Measurements from ENCODE around the gene AK8.

AK8 gene

DNA sequence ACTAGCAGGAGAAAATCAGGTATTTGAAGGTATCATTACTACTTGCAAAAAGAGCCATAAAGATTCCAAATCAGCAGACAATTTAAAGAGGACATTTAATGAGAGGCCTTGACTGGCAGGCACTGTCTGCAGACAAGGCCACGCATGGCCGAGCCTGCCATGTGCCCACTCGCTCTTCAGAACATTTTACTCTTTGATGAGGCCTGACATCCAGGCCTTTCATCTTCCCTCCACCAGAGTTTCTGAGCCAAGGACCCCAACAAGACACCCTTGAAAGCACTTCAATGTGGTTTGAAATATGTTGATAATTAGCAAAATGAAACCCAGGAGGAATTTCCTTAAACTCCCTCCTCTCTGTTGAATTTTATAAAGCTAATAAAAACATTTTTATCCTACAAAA is 16.4 kb downstream of the AK8 start:
- Histone ChIP-seq H2AFZ (ENCODE audit: low read depth) (no peak overlapping the region), H3K36me3 (ENCODE audit: insufficient read depth) (no peaks in the 10 kb centered on the region), H3K4me1 (ENCODE audit: low read depth, poor library complexity, severe bottlenecking) (no peaks in the 10 kb centered on the region), H3K4me2 (no peak overlapping the region), H3K4me3 (IDR thresholded peaks at IDR 0.05; ENCODE audit: insufficient read depth, low read depth, low read length) (no peak overlapping the region), H3K79me2 (ENCODE audit: insufficient read depth, low read depth) (no peaks in the 10 kb centered on the region), H4K20me1 (ENCODE audit: insufficient read depth) (no peaks in the 10 kb centered on the region), H3K27ac (no peak overlapping the region), H3K27me3 (ENCODE audit: insufficient read depth, low read depth) (peaks cover 37% of the 10 kb centered on the region), H3K9ac (no peak overlapping the region)
- TF ChIP-seq, protein P1, sequence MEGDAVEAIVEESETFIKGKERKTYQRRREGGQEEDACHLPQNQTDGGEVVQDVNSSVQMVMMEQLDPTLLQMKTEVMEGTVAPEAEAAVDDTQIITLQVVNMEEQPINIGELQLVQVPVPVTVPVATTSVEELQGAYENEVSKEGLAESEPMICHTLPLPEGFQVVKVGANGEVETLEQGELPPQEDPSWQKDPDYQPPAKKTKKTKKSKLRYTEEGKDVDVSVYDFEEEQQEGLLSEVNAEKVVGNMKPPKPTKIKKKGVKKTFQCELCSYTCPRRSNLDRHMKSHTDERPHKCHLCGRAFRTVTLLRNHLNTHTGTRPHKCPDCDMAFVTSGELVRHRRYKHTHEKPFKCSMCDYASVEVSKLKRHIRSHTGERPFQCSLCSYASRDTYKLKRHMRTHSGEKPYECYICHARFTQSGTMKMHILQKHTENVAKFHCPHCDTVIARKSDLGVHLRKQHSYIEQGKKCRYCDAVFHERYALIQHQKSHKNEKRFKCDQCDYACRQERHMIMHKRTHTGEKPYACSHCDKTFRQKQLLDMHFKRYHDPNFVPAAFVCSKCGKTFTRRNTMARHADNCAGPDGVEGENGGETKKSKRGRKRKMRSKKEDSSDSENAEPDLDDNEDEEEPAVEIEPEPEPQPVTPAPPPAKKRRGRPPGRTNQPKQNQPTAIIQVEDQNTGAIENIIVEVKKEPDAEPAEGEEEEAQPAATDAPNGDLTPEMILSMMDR (conservative IDR thresholded peaks at IDR 0.05; ENCODE audit: low read depth, low read length): no peak

GRCh38 chr9:132858751-132859150 is 19.3 kb downstream of the AK8 start:
- no peaks in the 10 kb centered on the region for H3K36me3 ChIP-seq (ENCODE audit: insufficient read depth)
- H3K4me3 ChIP-seq (IDR thresholded peaks at IDR 0.05; ENCODE audit: insufficient read depth, low read depth, low read length): no peak overlapping the region
- H3K4me1 ChIP-seq (ENCODE audit: low read depth, poor library complexity, severe bottlenecking): no peaks in the 10 kb centered on the region
- H4K20me1 ChIP-seq (ENCODE audit: insufficient read depth): no peaks in the 10 kb centered on the region
- H3K9ac ChIP-seq: no peak overlapping the region
- no peak overlapping the region for H2AFZ ChIP-seq (ENCODE audit: low read depth)
- peaks cover 60% of the 10 kb centered on the region for H3K27me3 ChIP-seq (ENCODE audit: insufficient read depth, low read depth)
- H3K79me2 ChIP-seq (ENCODE audit: insufficient read depth, low read depth): no peaks in the 10 kb centered on the region
- TF ChIP-seq, protein P1 (conservative IDR thresholded peaks at IDR 0.05; ENCODE audit: low read depth, low read length): no peak
- no peak overlapping the region for H3K4me2 ChIP-seq
- H3K27ac ChIP-seq: no peak overlapping the region

DNA sequence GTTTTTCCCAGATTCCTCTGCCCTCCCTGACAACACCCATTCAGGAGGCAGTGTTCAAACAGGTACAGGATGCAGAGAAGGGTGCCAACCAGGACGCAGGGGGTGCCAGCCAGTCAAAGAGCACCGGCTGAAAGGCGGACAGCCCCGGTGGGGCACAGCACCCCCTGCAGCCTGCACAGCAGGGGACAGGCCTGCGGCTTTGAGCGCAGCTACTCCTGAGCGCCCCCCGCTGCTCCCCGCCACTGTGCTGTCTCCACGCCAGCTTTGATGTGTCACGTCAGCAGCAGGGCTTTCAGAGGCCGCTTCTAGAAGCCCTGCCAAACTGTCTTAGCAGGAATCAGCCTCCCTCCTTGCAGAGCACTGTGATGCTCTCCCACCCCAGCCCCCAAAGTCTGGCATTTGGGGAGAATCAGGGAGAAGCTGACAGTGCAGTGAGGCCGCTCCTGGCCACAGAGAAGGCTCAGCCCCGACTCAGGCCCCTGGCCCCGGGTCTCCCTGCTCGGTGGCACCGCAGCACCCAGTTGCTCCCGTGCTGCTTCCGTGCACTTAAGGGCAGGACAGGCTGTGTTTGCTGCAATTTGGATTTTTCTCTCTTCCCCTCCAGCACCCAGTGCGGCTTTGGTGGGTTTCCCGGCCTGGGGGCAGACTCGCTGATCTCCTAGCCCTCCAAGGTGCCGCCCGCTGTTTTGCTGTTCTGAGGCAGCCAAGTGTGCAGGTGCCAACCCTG is 20.3 kb downstream of the AK8 start:
- Histone ChIP-seq H3K79me2 (ENCODE audit: insufficient read depth, low read depth) (no peaks in the 10 kb centered on the region), H3K4me1 (ENCODE audit: low read depth, poor library complexity, severe bottlenecking) (no peaks in the 10 kb centered on the region), H3K27ac (no peak overlapping the region), H3K27me3 (ENCODE audit: insufficient read depth, low read depth) (peaks cover 56% of the 10 kb centered on the region), H3K36me3 (ENCODE audit: insufficient read depth) (no peaks in the 10 kb centered on the region), H3K4me2 (no peak overlapping the region), H2AFZ (ENCODE audit: low read depth) (no peak overlapping the region), H4K20me1 (ENCODE audit: insufficient read depth) (no peaks in the 10 kb centered on the region), H3K4me3 (IDR thresholded peaks at IDR 0.05; ENCODE audit: insufficient read depth, low read depth, low read length) (no peak overlapping the region), H3K9ac (no peak overlapping the region)
- TF ChIP-seq, protein P1 (conservative IDR thresholded peaks at IDR 0.05; ENCODE audit: low read depth, low read length): no peak

DNA sequence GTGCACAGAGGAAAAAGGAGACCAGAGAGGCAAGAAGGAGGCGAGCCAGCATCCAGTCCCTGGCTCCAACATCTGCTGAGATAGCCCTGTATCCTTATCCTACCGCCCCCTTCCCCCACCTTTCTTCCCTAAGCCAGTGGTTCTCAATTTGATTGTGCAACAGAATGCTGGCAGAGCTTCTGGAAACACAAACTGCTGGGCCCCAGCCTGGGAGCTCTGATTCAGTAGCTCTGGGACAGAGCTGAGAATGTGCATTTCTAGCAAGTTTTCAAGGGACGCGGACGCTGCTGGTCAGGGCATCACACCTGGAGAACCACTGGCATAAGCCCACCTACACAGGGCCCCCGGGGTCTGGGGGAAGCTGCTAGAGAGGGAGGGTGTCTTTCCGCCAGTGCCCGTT is 21.1 kb downstream of the AK8 start:
- H4K20me1 ChIP-seq (ENCODE audit: insufficient read depth): no peaks in the 10 kb centered on the region
- no peak overlapping the region for H2AFZ ChIP-seq (ENCODE audit: low read depth)
- no peak overlapping the region for H3K27ac ChIP-seq
- no peak overlapping the region for H3K9ac ChIP-seq
- H3K4me2 ChIP-seq: no peak overlapping the region
- no peaks in the 10 kb centered on the region for H3K36me3 ChIP-seq (ENCODE audit: insufficient read depth)
- no peak overlapping the region for H3K4me3 ChIP-seq (IDR thresholded peaks at IDR 0.05; ENCODE audit: insufficient read depth, low read depth, low read length)
- H3K79me2 ChIP-seq (ENCODE audit: insufficient read depth, low read depth): no peaks in the 10 kb centered on the region
- no peaks in the 10 kb centered on the region for H3K4me1 ChIP-seq (ENCODE audit: low read depth, poor library complexity, severe bottlenecking)
- peaks cover 56% of the 10 kb centered on the region for H3K27me3 ChIP-seq (ENCODE audit: insufficient read depth, low read depth)
- TF ChIP-seq, protein P1 (conservative IDR thresholded peaks at IDR 0.05; ENCODE audit: low read depth, low read length): no peak
